Natural killer cell (primary cell): ENCODE data around the gene DDX10. TPM values are rescaled to one million over a fixed set of nuclear protein-coding genes. Genes with fewer than 3 reads are reported as not detected.

Source experiments
- ATAC-seq, 3 donors: fragments of 150-1000 bp in 2 of 3; fragments of 200-7000 bp in 1 of 3; cut with Tn5 transposase; 1 replicate in 1 of 3; 2 replicates in 2 of 3; pipeline ENCODE4 v1.10.0; 2021; ENCODE audit warnings: mild to moderate bottlenecking in 2 of 3, moderate library complexity in 2 of 3
- DNase-seq, 2 donors: peaks; one replicate each; pipeline versions ENCODE4 v3.0.0 to v3.0.0-alpha.2; 2013 to 2021; ENCODE audit warnings: mixed read lengths in 1 of 2
- H3K27ac ChIP-seq: one replicate; pipeline ENCODE4 v1.5.1; 2013; ENCODE audit warnings: mild to moderate bottlenecking, low read length
- H3K27me3 ChIP-seq: one replicate; pipeline ENCODE4 v1.6.1; 2013; ENCODE audit warnings: low read length; ENCODE audit not compliant: control insufficient read depth, insufficient read depth
- H3K36me3 ChIP-seq: one replicate; pipeline ENCODE4 v1.6.1; 2013; ENCODE audit warnings: low read length; ENCODE audit not compliant: control insufficient read depth, insufficient read depth
- H3K4me1 ChIP-seq: one replicate; pipeline ENCODE4 v1.6.1; 2013; ENCODE audit warnings: low read length; ENCODE audit not compliant: control insufficient read depth, insufficient read depth
- H3K4me3 ChIP-seq: one replicate; pipeline ENCODE4 v1.5.1; 2013; ENCODE audit warnings: low read length
- H3K9me3 ChIP-seq: one replicate; pipeline ENCODE4 v1.6.1; 2013; ENCODE audit warnings: low read length; ENCODE audit not compliant: control insufficient read depth, insufficient read depth
- H3K27ac Mint-ChIP-seq, 2 donors: one replicate each; pipeline ENCODE4 v1.8.0; 2022; ENCODE audit warnings: mild to moderate bottlenecking in 2 of 2, mixed read lengths in 2 of 2, moderate library complexity in 1 of 2
- H3K27me3 Mint-ChIP-seq, 2 donors: one replicate each; pipeline ENCODE4 v1.8.0; 2022; ENCODE audit warnings: low read depth in 2 of 2, mixed read lengths in 2 of 2
- H3K36me3 Mint-ChIP-seq: one replicate; pipeline ENCODE4 v1.8.0; 2022; ENCODE audit warnings: mixed read lengths
- H3K4me1 Mint-ChIP-seq, 2 donors: one replicate each; pipeline ENCODE4 v1.8.0; 2022; ENCODE audit warnings: mixed read lengths in 2 of 2
- H3K4me3 Mint-ChIP-seq: one replicate; pipeline ENCODE4 v1.8.0; 2022; ENCODE audit warnings: mild to moderate bottlenecking, moderate library complexity, mixed read lengths
- H3K9me3 Mint-ChIP-seq, 2 donors: one replicate each; pipeline ENCODE4 v1.8.0; 2022; ENCODE audit warnings: mixed read lengths in 2 of 2
- CTCF ChIP-seq: fragments of 200-600 bp; IDR thresholded peaks from one replicate; pipeline ENCODE4 v1.8.0; 2022; ENCODE audit warnings: antibody characterized with exemption
- WGBS: methylation state at CpG from one replicate; pipeline ENCODE4 v1.1.7; 2013; ENCODE audit warnings: missing lambda C conversion rate; ENCODE audit not compliant: insufficient coverage; 5-methylcytosine and 5-hydroxymethylcytosine counted together
- intact Hi-C: fragments of 100-400 bp; cut with micrococcal nuclease; formaldehyde crosslinking; loops from one replicate; pipeline ENCODE4 v1.14.2; 2022
- total RNA-seq, 4 donors: library from RNA; stranded (reverse); fragments of 120-200 nt in 1 of 4; gene quantifications; one replicate each; pipeline versions ENCODE4 v1.2.3 to v1.2.4, GENCODE V29; 2013 to 2022

The DDX10 gene
- total RNA-seq, 3 donors from 2014 or later (not counting 1 experiment from before 2014, with no cell fraction given) = 23.4 to 30.9 (median 24.9) TPM

DNA sequence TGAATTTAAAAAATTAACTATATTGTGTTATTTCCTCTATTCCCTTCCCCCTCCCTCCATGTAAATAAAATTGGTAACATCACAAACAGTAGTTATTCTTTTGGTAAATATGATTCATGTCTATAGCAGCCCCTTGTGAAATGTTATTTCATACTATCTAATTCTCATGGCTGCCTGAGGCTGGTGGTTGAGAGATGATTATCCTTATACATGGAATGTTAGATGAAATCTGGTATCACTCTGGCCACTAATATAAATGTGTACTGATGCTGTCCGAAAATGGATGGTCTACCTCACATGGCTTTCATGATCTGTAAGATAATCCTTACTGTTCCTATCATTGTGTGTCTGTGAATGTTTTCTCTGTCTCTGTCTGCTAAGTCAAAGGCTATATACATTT, 46.3 kb upstream of the DDX10 start:
- no peak overlapping the region for H3K27ac ChIP-seq
- no peaks in the 10 kb centered on the region for H3K9me3 ChIP-seq
- DNase-seq (no peak), ATAC-seq (no peak)
- TF ChIP-seq CTCF = no peak
- no peaks in the 10 kb centered on the region for H3K4me1 ChIP-seq
- intact Hi-C loops = no loop called here
- H3K36me3 Mint-ChIP-seq = no peaks in the 10 kb centered on the region
- H3K4me3 Mint-ChIP-seq = no peak overlapping the region
- H3K27ac Mint-ChIP-seq = no peak overlapping the region
- no peaks in the 10 kb centered on the region for H3K36me3 ChIP-seq
- no peaks in the 10 kb centered on the region for H3K4me1 Mint-ChIP-seq
- 100% methylated on average over 1 of the region's 1 CpG for WGBS
- H3K27me3 Mint-ChIP-seq = peaks cover 14 to 24% of the 10 kb centered on the region in 2 donors
- H3K9me3 Mint-ChIP-seq = no peaks in the 10 kb centered on the region
- no peaks in the 10 kb centered on the region for H3K27me3 ChIP-seq
- no peak overlapping the region for H3K4me3 ChIP-seq

- H3K4me3 ChIP-seq = no peak overlapping the region
- DNase-seq (no peak), ATAC-seq (peak in 1 of 3 donors; percentile 24)
- H3K4me1 ChIP-seq = no peaks in the 10 kb centered on the region
- 60% methylated on average over 1 of the region's 2 CpGs for WGBS
- H3K27ac ChIP-seq = no peak overlapping the region
- no peaks in the 10 kb centered on the region for H3K36me3 ChIP-seq
- H3K9me3 ChIP-seq = no peaks in the 10 kb centered on the region
- TF ChIP-seq CTCF = no peak
- H3K27me3 ChIP-seq = peaks cover 2% of the 10 kb centered on the region
- Mint-ChIP-seq H3K4me3 (no peak overlapping the region), H3K9me3 (no peaks in the 10 kb centered on the region), H3K27ac (no peak overlapping the region), H3K27me3 (peaks cover 25 to 38% of the 10 kb centered on the region in 2 donors), H3K4me1 (peaks cover 0 to 6% of the 10 kb centered on the region in 2 donors), H3K36me3 (no peaks in the 10 kb centered on the region)
- intact Hi-C loops = no loop called here
These were observed 43.7 kb upstream of the DDX10 start for GRCh38 chr11:108620958-108621772.

DNA sequence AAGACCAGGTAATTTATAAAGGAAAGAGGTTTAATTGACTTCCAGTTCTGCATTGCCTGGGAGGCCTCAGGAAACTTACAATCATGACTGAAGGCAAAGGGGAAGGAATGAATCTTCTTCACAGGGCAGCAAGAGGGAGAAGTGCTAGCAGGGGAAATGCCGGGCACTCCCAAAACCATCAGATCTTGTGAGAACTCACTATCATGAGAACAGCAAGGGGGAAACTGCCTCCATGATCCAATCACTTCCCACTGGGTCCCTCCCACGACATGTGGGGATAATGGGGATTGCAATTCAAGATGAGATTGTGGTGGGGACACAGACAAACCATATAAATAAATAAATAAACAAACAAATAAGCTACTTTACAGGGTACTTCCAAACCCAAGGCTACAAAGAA, 42.5 kb upstream of the DDX10 start:
- Mint-ChIP-seq H3K27me3 (peaks cover 25 to 38% of the 10 kb centered on the region in 2 donors), H3K36me3 (no peaks in the 10 kb centered on the region), H3K4me3 (no peak overlapping the region), H3K4me1 (peaks cover 0 to 6% of the 10 kb centered on the region in 2 donors), H3K9me3 (no peaks in the 10 kb centered on the region), H3K27ac (no peak overlapping the region)
- 100% methylated on average over 1 of the region's 2 CpGs for WGBS
- no peak overlapping the region for H3K4me3 ChIP-seq
- intact Hi-C loops = no loop called here
- DNase-seq (no peak), ATAC-seq (no peak)
- H3K27me3 ChIP-seq = peaks cover 2% of the 10 kb centered on the region
- H3K9me3 ChIP-seq = no peaks in the 10 kb centered on the region
- no peak for TF ChIP-seq CTCF
- H3K36me3 ChIP-seq = no peaks in the 10 kb centered on the region
- H3K27ac ChIP-seq = no peak overlapping the region
- H3K4me1 ChIP-seq = no peaks in the 10 kb centered on the region
